CD4-positive, alpha-beta memory T cell (primary cell): ENCODE measurements around the gene CA5A. TPM values are rescaled to one million over a fixed set of nuclear protein-coding genes. Genes with fewer than 3 reads are reported as not detected.

ENCODE experiments used
- CTCF ChIA-PET: fragments of 350-600 bp; sonication (Branson Sonifier 250); formaldehyde crosslinking; loops from one replicate; lab custom pipeline; 2021; ENCODE audit warnings: inconsistent platforms; ENCODE audit not compliant: partially characterized antibody; lab: Charles Lee
- POLR2A ChIA-PET: fragments of 350-600 bp; sonication (Branson Sonifier 250); formaldehyde crosslinking; loops from one replicate; lab custom pipeline; 2021; ENCODE audit not compliant: partially characterized antibody; lab: Charles Lee
- DNase-seq, 5 donors: peaks; one replicate each; pipeline versions ENCODE4 v3.0.0 to v3.0.0-alpha.2; 2020 to 2022; ENCODE audit warnings: mixed read lengths in 1 of 5
- H3K27ac ChIP-seq: one replicate; pipeline ENCODE4 v1.7.0; 2013; ENCODE audit warnings: low read depth, low read length
- H3K27me3 ChIP-seq: 2 replicates; pipeline ENCODE4 v1.7.0; 2013; ENCODE audit warnings: mild to moderate bottlenecking, low read length, moderate library complexity; ENCODE audit not compliant: insufficient read depth
- H3K36me3 ChIP-seq: 2 replicates; pipeline ENCODE4 v1.7.0; 2013; ENCODE audit warnings: mild to moderate bottlenecking, low read length, moderate library complexity; ENCODE audit not compliant: insufficient read depth
- H3K4me1 ChIP-seq: 2 replicates; pipeline ENCODE4 v1.7.0; 2013; ENCODE audit warnings: mild to moderate bottlenecking, low read length, moderate library complexity; ENCODE audit not compliant: insufficient read depth
- H3K4me3 ChIP-seq, 2 donors: one replicate each; pipeline ENCODE4 v1.7.0; 2013; ENCODE audit warnings: low read length in 2 of 2, mild to moderate bottlenecking in 1 of 2
- H3K9me3 ChIP-seq, 2 donors: one replicate each; pipeline ENCODE4 v1.7.0; 2013; ENCODE audit warnings: low read length in 2 of 2, control low read depth in 1 of 2; ENCODE audit not compliant: control insufficient read depth in 1 of 2
- H3K27ac Mint-ChIP-seq, 7 donors: one replicate each; pipeline ENCODE4 v1.8.0; 2020 to 2021; ENCODE audit warnings: mixed read lengths in 7 of 7, mild to moderate bottlenecking in 6 of 7, inconsistent platforms in 3 of 7, moderate library complexity in 3 of 7
- H3K27me3 Mint-ChIP-seq, 2 donors: one replicate each; pipeline ENCODE4 v1.8.0; 2020 to 2021; ENCODE audit warnings: mixed read lengths in 2 of 2
- H3K36me3 Mint-ChIP-seq, 2 donors: one replicate each; pipeline ENCODE4 v1.8.0; 2020 to 2021; ENCODE audit warnings: mixed read lengths in 2 of 2, inconsistent platforms in 1 of 2, mild to moderate bottlenecking in 1 of 2
- H3K4me1 Mint-ChIP-seq, 4 donors: one replicate each; pipeline ENCODE4 v1.8.0; 2020 to 2021; ENCODE audit warnings: mixed read lengths in 4 of 4, mild to moderate bottlenecking in 1 of 4
- H3K4me3 Mint-ChIP-seq, 8 donors: one replicate each; pipeline ENCODE4 v1.8.0; 2020 to 2021; ENCODE audit warnings: mixed read lengths in 8 of 8, mild to moderate bottlenecking in 7 of 8, moderate library complexity in 6 of 8, inconsistent platforms in 3 of 8
- H3K9me3 Mint-ChIP-seq, 8 donors: one replicate each; pipeline ENCODE4 v1.8.0; 2020 to 2021; ENCODE audit warnings: mixed read lengths in 8 of 8, mild to moderate bottlenecking in 5 of 8, inconsistent platforms in 3 of 8, moderate library complexity in 1 of 8
- intact Hi-C: fragments of 100-400 bp; cut with micrococcal nuclease; formaldehyde crosslinking; loops from one replicate; pipeline ENCODE4 v1.15.1; 2023
- polyA plus RNA-seq, 2 donors: library from polyadenylated mRNA; unstranded; fragments of 300-500 nt; fragmentation: Illumina TruSeq; gene quantifications; one replicate each; pipeline ENCODE4 v1.2.3, GENCODE V29; 2021
- total RNA-seq, 2 experiments: library from RNA; stranded (reverse); gene quantifications; one replicate each; pipeline ENCODE4 v1.2.3, GENCODE V29; 2021

Gene CA5A
- total and polyA plus RNA-seq, 4 experiments from 2014 or later = not detected

- H3K27ac ChIP-seq = no peak overlapping the region
- no peak for DNase-seq
- Mint-ChIP-seq H3K4me1 (peaks cover 0 to 3% (median 1%) of the 10 kb centered on the region in 4 donors), H3K36me3 (no peaks in the 10 kb centered on the region), H3K27ac (no peak overlapping the region), H3K9me3 (no peaks in the 10 kb centered on the region), H3K27me3 (peaks cover 0 to under 1% of the 10 kb centered on the region in 2 donors), H3K4me3 (no peak overlapping the region)
- POLR2A ChIA-PET = no interaction called here
- H3K27me3 ChIP-seq = no peaks in the 10 kb centered on the region
- H3K36me3 ChIP-seq = no peaks in the 10 kb centered on the region
- CTCF ChIA-PET = no interaction called here
- intact Hi-C loops = no loop called here
- no peaks in the 10 kb centered on the region for H3K4me1 ChIP-seq
- H3K9me3 ChIP-seq = no peaks in the 10 kb centered on the region
- no peak overlapping the region for H3K4me3 ChIP-seq
Measured at GRCh38 chr16:87931504-87931903, 4.8 kb downstream of the CA5A start.

DNA sequence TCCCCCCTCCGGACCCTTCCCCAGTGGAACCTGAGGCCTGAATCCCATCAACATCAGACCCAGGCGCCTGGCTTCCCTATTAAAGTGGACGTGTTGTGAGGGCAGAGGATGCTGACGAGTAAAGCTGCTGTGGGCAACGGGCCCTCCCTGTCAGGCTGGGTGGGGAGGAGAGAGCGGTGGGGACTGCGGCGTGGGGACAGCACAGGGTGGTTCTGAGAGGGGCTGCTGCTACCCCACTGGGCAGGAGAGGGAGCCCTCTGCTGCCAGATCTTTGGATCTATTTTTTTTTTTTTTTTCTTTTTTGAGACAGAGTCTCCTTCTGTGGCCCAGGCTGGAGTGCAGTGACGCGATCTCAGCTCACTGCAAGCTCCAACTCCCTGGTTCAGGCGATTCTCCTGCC lies 5.9 kb downstream of the CA5A start:
- no peaks in the 10 kb centered on the region for H3K9me3 Mint-ChIP-seq
- H3K4me1 Mint-ChIP-seq = peaks cover 3 to 8% (median 5%) of the 10 kb centered on the region in 4 donors
- no peaks in the 10 kb centered on the region for H3K4me1 ChIP-seq
- peaks cover 3 to 5% of the 10 kb centered on the region in 2 donors for H3K27me3 Mint-ChIP-seq
- no peaks in the 10 kb centered on the region for H3K9me3 ChIP-seq
- H3K36me3 ChIP-seq = no peaks in the 10 kb centered on the region
- DNase-seq = no peak
- H3K4me3 Mint-ChIP-seq = no peak overlapping the region
- no peak overlapping the region for H3K4me3 ChIP-seq
- H3K27me3 ChIP-seq = no peaks in the 10 kb centered on the region
- CTCF ChIA-PET = no interaction called here
- H3K27ac ChIP-seq = no peak overlapping the region
- H3K27ac Mint-ChIP-seq = no peak overlapping the region
- H3K36me3 Mint-ChIP-seq = no peaks in the 10 kb centered on the region
- intact Hi-C loops = no loop called here
- POLR2A ChIA-PET = no interaction called here

DNA sequence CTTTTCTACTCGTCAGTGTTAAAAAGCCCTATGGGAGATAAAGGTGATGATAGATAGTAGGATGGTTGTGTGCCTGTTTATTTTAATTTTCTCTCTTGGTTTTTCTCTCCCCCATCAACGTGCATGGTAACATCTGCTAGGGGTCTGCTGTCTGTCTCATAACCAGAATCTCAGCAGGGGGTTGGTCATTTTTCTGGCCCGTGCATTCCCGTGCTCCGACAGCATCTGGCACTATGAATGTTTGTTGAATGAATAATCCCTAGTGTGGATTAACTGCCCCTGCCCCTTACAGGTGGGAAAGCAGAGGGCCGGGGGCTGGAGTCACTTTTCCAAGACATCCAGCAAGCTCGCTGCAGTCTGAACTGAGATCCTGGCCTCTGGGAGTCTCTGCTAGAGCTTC lies 6.3 kb downstream of the CA5A start:
- Mint-ChIP-seq H3K27ac (no peak overlapping the region), H3K36me3 (no peaks in the 10 kb centered on the region), H3K27me3 (peaks cover 3 to 5% of the 10 kb centered on the region in 2 donors), H3K9me3 (no peaks in the 10 kb centered on the region), H3K4me1 (peaks cover 3 to 8% (median 5%) of the 10 kb centered on the region in 4 donors), H3K4me3 (no peak overlapping the region)
- Histone ChIP-seq H3K27me3 (no peaks in the 10 kb centered on the region), H3K9me3 (no peaks in the 10 kb centered on the region), H3K4me1 (no peaks in the 10 kb centered on the region), H3K36me3 (no peaks in the 10 kb centered on the region), H3K27ac (no peak overlapping the region), H3K4me3 (no peak overlapping the region)
- CTCF ChIA-PET = no interaction called here
- DNase-seq = no peak
- intact Hi-C loops = no loop called here
- POLR2A ChIA-PET = no interaction called here

- Histone ChIP-seq H3K27me3 (no peaks in the 10 kb centered on the region), H3K36me3 (no peaks in the 10 kb centered on the region), H3K9me3 (no peaks in the 10 kb centered on the region), H3K27ac (no peak overlapping the region), H3K4me3 (no peak overlapping the region), H3K4me1 (no peaks in the 10 kb centered on the region)
- CTCF ChIA-PET = interaction anchor here (0.9 kb wide), 1 partner anchor 55 kb away, joined by 3 read pairs; no protein-coding TSS in a partner anchor
- no peak for DNase-seq
- POLR2A ChIA-PET = no interaction called here
- H3K4me1 Mint-ChIP-seq = peaks cover 3 to 8% (median 5%) of the 10 kb centered on the region in 4 donors
- H3K9me3 Mint-ChIP-seq = no peaks in the 10 kb centered on the region
- intact Hi-C loops = no loop called here
- H3K4me3 Mint-ChIP-seq = no peak overlapping the region
- peaks cover 3 to 5% of the 10 kb centered on the region in 2 donors for H3K27me3 Mint-ChIP-seq
- H3K36me3 Mint-ChIP-seq = no peaks in the 10 kb centered on the region
- H3K27ac Mint-ChIP-seq = no peak overlapping the region
Measured at GRCh38 chr16:87927195-87927562, 9.2 kb downstream of the CA5A start.

- Histone ChIP-seq H3K36me3 (no peaks in the 10 kb centered on the region), H3K4me1 (no peaks in the 10 kb centered on the region), H3K27me3 (no peaks in the 10 kb centered on the region), H3K9me3 (no peaks in the 10 kb centered on the region), H3K27ac (no peak overlapping the region), H3K4me3 (no peak overlapping the region)
- no peaks in the 10 kb centered on the region for H3K36me3 Mint-ChIP-seq
- intact Hi-C loops = no loop called here
- ChIA-PET CTCF (interaction anchor here (0.9 kb wide), 1 partner anchor 54 kb away, joined by 3 read pairs; no protein-coding TSS in a partner anchor), POLR2A (no interaction called here)
- peaks cover 3 to 5% of the 10 kb centered on the region in 2 donors for H3K27me3 Mint-ChIP-seq
- no peak for DNase-seq
- H3K4me1 Mint-ChIP-seq = peaks cover 3 to 8% (median 5%) of the 10 kb centered on the region in 4 donors
- H3K9me3 Mint-ChIP-seq = no peaks in the 10 kb centered on the region
- peak overlapping the region in 5 of 8 donors; percentile 33 to 72 (median 36) for H3K4me3 Mint-ChIP-seq
- peak overlapping the region in 3 of 7 donors; percentile 37 to 52 (median 51) for H3K27ac Mint-ChIP-seq
Measured at GRCh38 chr16:87926246-87927194, 9.8 kb downstream of the CA5A start.

GRCh38 chr16:87924811-87925670 lies 11.3 kb downstream of the CA5A start:
- H3K9me3 ChIP-seq = no peaks in the 10 kb centered on the region
- CTCF ChIA-PET = no interaction called here
- no peak for DNase-seq
- no peak overlapping the region for H3K27ac ChIP-seq
- no peaks in the 10 kb centered on the region for H3K27me3 ChIP-seq
- Mint-ChIP-seq H3K27ac (no peak overlapping the region), H3K9me3 (no peaks in the 10 kb centered on the region), H3K36me3 (no peaks in the 10 kb centered on the region), H3K4me1 (peaks cover 3 to 8% (median 5%) of the 10 kb centered on the region in 4 donors), H3K27me3 (peaks cover 3 to 5% of the 10 kb centered on the region in 2 donors), H3K4me3 (no peak overlapping the region)
- POLR2A ChIA-PET = interaction anchor here (0.5 kb wide), 1 partner anchor 22 kb away, joined by 4 read pairs; no protein-coding TSS in a partner anchor
- H3K36me3 ChIP-seq = no peaks in the 10 kb centered on the region
- intact Hi-C loops = no loop called here
- no peaks in the 10 kb centered on the region for H3K4me1 ChIP-seq
- no peak overlapping the region for H3K4me3 ChIP-seq
